ENCODE results near the gene SUPV3L1. TPM values are rescaled to one million over a fixed set of nuclear protein-coding genes. Genes with fewer than 3 reads are reported as not detected.
"Not testable (repeated sequence)": the region's sequence is repeated elsewhere in the genome, so short reads cannot be mapped to it uniquely, and the experiment has no call there.

Gene SUPV3L1
- total RNA-seq, 1 experiment from 2014 or later: 28.2 TPM

DNA sequence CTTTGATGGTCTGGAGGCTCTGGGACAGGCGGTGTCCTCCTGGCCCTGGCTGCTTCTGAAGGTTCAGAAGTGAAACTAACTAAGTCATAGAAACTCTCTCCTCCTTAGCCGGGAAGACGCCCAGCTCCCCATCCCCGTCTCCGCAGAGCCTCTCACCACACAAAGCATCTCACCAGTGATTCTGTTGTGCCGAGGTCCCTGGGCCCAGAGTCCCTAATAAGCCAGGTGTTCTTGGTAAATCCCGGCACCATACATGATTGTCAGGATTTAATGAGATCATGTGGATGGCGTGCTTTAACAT, 49.5 kb downstream of the SUPV3L1 start:
- DNase-seq (ENCODE audit: low read depth): no peak

DNA sequence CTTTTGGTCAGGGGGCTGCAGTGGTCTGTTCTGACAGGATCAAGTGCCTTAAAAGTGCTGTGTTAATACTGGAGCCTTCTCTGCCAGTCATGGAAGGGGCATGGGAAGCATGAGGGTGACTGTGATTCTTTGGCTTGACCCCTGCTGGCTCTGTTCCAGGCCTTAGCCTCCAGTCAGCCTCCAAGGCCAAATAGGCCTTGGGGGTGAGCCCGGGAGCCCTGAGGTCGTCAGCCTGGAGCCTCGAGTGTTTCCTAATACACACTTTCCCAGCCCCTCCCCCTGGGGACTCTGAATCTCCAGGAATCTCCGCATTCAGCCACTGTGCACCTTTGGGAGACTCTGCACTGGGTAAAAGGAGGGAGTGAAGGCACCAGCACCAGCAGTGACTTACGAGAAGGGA, 50.1 kb downstream of the SUPV3L1 start:
- DNase-seq (ENCODE audit: low read depth): no peak

DNA sequence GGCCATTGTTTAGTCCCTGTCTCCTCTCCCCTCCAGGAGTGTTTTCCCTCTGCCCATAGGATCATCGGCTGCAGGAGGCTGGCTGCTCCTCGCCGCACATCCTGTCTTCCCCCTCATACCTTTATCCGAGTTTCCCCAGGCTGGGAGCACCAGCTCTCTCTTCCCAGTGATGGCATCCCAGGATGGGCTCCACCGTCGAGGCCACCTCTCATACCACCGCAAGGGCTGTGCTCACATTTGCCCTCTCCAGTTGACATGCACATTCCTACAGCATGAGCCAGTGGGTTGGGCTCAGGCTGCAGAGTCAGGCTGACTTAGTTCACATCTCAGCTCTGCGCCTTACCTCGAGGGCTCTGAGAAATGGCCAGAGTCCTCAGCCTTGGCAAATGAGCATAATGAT, 52.2 kb downstream of the SUPV3L1 start:
- peak; percentile 86 for DNase-seq (ENCODE audit: low read depth)

DNA sequence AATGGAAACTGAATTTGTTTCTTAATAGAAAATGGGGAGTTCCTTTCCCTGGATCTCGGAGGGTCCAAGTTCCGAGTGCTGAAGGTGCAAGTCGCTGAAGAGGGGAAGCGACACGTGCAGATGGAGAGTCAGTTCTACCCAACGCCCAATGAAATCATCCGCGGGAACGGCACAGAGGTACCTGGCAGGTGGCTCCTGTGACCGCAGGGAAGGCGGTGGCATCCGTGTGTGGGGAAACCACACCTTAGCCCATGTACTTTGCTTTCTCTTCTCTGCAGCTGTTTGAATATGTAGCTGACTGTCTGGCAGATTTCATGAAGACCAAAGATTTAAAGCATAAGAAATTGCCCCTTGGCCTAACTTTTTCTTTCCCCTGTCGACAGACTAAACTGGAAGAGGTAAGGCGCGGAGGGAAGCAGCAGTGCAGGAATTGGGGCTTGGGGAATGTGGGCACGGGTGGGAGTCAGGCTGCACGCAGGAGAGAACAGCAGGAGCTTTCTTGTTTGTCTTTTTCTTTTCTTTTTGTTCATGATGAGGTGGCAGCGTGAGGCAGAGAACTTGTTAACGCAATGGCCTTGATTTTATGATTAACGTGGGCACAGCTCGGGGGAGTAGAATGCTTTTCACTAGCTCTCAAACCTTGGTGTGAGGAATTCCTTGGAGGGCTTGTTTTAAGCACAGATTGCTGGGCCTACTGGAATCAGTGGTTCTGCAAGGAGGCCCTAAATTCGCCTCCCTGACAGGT, 52.9 kb downstream of the SUPV3L1 start:
- DNase-seq (ENCODE audit: low read depth): no peak

DNA sequence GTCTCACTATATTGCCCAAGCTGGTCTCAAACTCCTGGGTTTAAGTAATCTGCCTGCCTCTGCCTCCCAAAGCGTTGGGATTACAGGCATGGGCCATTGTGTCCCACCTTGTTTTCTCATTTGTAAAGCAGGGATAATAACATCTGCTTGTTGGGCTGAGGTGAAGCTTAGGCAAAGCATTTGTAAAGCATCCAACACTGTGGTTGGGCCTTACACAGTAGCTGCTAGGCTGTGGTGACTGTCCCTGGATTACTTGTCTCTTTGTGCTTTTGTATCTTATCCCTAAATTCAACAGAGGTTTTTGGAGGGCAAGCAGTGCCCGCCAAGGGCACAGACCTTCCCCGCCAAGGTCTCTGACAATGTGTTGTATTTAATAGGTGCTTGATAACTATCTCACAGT, 54.4 kb downstream of the SUPV3L1 start:
- no peak for DNase-seq (ENCODE audit: low read depth)

DNA sequence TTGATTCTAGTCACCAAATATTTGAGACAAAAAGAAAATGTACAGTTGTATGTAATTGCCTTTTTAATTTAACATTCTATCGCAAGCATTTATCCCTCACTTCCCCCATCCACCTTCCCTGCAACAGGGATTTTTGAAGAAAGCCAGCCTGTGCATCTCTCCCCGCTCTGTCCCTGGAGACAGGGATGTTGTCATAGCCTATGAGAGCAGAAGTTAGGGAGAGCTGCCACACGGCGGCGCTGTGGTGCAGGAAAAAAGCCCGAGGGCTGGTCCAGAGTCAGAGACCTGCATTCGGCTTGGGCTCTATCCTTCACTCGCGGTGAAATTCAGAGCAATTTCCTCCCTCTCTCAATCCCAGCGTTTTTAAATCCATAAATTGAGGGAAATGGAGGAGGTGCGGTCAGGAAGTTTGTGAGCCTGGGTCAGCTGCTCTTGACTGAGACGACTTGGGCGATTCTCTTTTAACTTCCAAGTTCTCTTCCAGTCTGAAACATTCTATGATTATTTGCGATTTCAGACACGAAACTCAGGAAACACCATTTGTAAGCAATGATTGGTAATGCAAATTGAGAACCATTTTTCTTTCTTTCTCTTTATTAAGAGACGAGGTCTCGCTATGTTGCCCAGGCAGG, 57.6 kb downstream of the SUPV3L1 start:
- peak; percentile 82 for DNase-seq (ENCODE audit: low read depth)

DNA sequence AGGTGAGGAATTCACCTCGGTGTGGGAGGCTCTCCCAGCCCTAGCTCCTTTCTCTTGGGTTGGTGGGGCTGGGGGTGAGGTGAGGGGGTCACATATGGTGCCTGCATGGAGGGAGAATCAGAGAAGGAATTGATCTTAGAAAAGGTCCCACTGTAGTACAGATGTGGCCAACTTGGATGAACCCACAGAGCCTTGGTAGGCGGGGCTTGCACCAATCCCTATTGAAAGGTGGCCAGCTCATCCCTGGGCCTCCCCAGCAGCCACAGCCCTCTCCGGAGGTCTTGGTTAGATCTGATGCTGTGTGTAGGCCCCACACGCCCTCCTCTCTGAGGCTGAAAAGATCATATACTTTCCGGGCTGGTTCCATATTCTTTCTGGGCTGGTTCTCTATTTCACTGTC, 59.1 kb downstream of the SUPV3L1 start:
- DNase-seq (ENCODE audit: low read depth): no peak

DNA sequence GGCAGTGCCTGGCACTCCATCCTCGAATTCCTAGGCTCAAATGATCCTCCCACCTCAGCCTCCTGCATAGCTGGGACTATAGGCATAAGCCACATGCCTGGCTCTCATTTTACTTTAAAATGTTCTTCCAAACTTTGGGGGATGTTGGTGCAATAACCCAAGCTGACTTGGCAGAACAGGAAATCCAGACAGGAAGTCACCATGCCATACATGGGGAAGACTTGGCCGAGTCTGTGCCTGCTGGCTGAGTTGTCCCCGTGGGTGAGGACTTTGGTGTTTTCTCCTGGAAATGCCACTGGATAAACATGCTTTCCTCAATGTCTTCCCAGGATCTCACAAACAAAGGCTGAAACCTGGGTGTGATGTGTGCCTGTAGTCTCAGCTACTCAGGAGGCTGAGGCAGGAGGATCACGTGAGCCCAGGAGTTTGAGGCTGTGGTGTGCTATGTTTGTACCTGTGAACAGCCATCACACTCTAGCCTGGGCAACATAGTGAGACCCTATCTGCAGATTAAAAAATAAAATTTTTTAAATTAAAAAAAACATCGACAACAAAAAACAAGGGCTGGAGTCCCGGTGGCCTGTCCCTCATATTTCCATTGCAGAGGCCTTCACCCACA, 59.9 kb downstream of the SUPV3L1 start:
- DNase-seq (ENCODE audit: low read depth): peak; percentile 49

DNA sequence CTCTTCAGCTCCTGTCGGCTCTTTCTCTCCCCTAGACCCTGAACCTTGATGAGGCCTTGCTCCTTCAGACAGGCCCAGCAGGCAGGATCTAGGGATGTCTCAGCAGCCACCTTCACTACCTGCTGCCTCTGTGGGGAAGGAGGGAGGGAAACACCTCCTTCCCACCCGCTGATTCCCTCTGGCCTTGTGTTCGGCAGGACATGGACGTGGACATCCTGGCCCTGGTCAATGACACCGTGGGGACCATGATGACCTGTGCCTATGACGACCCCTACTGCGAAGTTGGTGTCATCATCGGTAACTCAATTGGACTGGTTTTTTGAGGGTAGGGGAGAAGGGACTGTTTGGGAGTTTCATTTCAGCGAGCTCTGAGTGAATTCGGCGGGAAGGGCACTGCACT, 60.4 kb downstream of the SUPV3L1 start:
- DNase-seq (ENCODE audit: low read depth): no peak

DNA sequence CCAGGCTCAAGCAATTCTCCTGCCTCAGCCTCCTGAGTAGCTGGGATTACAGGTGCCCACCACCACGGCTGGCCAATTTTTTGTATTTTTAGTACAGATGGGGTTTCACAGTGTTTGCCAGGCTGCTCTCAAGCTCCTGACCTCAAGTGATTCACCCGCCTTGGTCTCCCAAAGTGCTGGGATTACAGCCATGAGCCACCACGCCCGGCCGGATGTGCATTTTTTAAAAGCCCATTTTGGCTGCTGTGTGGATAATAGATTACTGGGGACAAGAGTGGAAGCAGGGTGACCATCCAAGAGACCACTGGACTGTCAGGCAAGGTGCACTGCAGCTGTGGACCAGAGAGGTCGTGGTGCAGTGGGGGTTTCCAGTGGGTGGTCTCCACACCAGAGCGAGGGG, 61.5 kb downstream of the SUPV3L1 start:
- peak; percentile 88 for DNase-seq (ENCODE audit: low read depth)

DNA sequence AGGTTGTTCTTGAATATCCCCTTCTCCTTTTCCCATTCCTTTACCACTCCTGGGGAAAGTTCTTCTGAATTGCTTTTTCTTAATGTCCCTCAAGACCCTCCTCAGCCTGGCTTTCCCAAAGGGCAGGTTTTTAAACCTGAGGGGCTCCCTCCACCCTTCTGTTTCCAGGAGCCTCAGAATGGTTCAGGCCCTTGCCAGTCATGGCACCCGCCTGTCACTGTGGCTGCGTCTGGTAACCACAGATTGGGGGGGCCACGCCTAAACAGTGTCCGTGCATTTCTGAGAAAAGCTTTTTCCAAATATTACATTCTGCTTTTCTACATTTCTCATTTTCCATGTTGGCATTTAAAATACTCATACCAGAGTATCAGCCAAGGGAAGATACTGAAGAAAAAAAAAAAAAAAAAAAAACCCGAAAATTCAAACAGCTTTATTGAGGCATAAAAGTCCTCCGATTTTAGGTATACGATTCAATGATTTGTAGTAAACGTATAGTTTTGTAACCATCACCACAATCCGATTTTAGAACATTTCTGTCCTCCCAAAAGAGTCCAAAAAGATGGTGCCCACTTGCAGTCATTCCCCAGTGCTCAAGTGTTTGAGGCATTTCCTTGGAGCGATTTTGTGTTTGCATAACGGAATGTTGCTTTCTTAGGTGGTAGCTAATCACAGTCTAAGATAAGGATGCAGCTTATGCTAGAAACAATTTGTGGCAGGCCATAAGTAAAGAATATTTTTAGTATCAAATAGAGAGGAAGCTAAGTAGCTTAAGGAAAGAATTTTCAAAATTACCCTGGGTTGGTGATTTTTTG, 62.2 kb downstream of the SUPV3L1 start:
- DNase-seq (ENCODE audit: low read depth): no peak

DNA sequence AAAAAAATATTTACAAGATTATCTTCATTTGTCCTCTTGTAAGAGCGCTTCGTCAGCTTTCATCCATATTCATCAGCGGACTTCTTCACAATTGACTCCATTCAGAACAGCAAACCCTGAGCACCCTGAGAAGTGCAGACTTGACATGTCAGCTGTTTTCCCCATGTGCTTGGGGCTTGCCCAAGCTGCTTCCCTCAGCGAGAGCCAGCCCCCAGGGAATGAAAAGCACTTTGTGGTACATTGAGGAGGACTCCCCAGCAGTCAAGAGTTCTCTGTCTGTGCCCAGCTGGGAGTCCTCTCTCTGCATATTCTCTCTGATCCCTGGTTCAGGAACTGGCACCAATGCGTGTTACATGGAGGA, 62.8 kb downstream of the SUPV3L1 start:
- no peak for DNase-seq (ENCODE audit: low read depth)

DNA sequence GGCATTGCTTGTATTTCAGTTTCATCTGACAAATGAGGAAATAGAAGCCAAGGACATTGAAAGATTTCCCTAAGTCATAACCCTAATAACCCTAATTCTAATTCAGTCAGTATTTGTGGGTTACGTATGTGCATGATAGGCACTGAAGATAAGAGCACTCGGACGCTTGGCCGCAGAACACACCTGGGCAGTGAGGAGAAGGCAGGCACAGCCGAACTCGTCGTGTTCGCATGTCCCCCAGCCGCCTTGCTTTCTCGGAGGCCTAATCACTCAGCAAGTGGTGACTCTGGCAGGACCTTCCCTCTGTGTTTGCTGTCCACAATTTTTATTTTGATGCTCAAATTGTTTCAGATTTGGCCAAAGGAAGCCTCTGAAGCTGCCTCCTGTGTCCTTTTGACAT, 63.8 kb downstream of the SUPV3L1 start:
- DNase-seq (ENCODE audit: low read depth): no peak

DNA sequence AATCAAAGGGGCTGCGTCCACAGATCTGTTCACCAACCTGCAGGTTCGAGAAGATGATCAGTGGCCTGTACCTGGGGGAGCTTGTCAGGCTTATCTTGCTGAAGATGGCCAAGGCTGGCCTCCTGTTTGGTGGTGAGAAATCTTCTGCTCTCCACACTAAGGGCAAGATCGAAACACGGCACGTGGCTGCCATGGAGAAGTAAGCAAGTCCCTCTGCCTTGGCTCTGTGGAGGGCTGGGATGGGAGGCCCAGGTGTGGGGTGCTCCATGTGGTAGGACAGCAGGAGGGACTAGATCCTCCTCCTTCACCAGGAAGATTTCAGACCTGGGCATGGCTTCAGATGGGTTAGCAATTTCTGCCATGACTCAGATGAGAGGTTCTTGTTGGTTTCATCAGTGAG, 66.0 kb downstream of the SUPV3L1 start:
- no peak for DNase-seq (ENCODE audit: low read depth)

DNA sequence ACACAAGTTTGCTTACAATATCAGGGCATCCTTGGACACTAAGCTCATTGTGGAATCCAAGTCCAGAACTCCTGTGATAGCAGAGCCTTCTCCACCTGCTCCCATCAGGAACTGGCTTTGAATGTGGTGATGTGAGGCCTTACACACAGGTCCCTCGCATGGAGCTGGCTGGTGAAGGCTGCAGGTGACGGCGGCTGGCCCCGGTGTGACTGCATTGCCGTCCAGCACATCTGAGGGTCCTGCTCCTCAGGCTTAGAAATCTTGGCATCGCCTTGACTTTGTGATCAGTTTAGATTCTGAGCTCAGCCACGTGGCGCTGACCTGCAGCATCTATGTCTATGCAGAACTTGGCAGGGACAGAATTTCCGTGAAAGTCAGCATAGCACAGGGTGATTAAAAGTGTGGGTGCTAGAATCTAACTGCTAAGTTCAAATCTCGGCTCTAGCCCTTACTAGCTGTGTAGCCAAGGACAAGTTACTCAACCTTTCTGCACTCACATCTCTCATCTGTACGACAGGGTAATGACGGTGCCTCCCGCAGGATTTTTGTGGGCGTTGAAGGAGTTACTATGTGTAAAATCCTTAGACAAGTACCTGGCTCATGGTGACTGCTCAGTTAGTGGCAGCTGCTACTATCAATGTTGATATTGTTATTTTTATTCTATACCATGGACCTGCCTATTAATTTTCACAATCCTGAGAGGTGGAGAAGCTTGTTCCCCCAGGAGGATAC, 66.7 kb downstream of the SUPV3L1 start:
- DNase-seq (ENCODE audit: low read depth): no peak

DNA sequence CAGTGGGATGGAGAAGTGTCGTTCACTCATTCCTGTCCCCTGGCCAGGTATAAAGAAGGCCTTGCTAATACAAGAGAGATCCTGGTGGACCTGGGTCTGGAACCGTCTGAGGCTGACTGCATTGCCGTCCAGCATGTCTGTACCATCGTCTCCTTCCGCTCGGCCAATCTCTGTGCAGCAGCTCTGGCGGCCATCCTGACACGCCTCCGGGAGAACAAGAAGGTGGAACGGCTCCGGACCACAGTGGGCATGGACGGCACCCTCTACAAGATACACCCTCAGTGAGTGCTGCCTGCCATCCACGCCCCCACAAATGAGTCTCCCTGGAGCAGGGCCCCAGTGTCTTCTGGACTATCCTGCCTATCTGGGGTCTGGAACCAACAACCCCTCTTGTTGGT, 67.3 kb downstream of the SUPV3L1 start:
- no peak for DNase-seq (ENCODE audit: low read depth)

DNA sequence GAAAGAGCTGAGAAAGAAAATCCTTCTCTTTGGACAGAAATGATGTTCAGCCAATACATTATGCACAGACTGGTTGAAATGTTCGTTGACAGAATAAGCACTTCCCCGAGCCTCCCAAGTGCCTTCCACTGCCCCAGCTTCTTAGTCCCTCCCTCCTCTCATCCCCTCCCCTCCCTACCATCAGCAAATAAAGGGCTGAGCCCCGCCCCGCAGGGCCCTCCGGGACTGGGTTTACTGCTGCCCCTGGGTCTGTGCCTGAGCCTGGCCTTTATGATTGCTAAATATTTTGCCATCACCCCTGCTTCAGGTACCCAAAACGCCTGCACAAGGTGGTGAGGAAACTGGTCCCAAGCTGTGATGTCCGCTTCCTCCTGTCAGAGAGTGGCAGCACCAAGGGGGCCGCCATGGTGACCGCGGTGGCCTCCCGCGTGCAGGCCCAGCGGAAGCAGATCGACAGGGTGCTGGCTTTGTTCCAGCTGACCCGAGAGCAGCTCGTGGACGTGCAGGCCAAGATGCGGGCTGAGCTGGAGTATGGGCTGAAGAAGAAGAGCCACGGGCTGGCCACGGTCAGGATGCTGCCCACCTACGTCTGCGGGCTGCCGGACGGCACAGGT, 68.2 kb downstream of the SUPV3L1 start:
- DNase-seq (ENCODE audit: low read depth): no peak

DNA sequence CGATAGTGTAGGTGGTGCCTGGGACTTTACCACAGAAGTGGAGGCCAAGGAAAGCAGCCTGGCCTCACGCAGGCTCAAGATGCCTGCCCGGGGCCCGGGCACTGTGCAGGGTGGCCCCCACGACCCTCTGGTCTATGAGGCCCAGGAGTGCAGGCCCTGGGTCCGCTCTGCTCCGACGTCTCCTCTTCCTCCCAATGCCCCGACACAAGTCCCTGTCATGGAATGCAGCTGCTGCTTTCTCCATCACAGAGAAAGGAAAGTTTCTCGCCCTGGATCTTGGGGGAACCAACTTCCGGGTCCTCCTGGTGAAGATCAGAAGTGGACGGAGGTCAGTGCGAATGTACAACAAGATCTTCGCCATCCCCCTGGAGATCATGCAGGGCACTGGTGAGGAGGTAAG, 70.0 kb downstream of the SUPV3L1 start:
- DNase-seq (ENCODE audit: low read depth): no peak

DNA sequence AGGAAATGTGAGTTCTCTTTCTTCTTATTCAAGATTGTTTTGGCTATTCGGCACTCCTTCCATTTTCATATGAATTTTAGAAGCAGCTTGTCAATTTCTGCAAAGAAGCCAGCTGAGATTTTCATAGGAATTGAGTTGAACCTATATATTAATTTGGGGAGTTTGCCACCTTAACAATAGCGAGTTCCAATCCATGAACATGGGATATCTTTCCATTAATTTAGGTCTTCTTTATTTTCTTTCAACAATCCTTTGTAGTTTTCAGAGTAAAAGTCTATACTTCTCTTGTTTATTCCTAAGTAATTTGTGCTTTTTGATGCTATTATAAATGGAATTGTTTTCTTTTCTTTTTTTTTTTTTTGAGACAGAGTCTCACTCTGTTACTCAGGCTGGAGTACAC, 71.4 kb downstream of the SUPV3L1 start:
- DNase-seq (ENCODE audit: low read depth): not testable (repeated sequence)

DNA sequence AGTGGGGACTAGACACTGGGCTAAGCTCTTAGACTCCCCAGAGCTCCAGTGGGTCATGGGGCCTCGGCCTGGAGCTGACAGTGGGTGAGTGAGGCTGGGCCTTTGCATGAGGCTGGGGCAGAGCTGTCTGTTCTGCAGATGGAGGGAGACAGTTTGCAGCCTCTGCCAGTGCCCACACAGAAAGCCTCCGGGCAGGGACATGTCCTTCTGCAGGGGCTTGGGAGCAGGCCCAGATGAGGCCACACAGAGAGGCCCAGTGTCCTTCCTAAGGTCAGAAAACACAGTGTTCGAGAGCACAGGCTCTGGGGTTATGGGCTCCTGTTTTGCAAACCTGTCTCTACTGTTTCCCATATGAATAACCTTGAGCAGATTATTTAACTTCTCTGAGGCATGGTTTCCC, 73.1 kb downstream of the SUPV3L1 start:
- DNase-seq (ENCODE audit: low read depth): no peak

DNA sequence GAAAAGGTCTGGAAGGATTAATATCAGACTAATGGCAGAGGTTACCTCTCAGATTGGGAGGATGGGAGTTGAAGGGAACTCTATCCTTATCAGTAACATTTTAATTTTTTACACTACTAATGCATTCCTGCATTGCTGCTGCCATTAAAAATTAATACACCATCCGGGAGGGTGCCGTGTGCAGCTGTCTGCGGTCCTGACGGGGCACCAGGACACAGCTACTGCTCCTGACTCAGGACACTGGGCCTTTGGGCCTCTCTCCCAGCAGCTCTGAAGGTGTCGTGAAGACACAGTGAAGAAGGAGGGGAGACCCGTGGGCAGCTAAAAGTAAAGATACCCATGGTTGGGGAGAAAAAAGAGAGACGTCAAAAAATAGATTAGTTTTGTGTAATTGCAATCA, 74.8 kb downstream of the SUPV3L1 start:
- no peak for DNase-seq (ENCODE audit: low read depth)
